ENCODE results near the gene NDUFB7.
"Not testable (repeated sequence)": the region's sequence is repeated elsewhere in the genome, so short reads cannot be mapped to it uniquely, and the experiment has no call there.

The NDUFB7 gene

DNA sequence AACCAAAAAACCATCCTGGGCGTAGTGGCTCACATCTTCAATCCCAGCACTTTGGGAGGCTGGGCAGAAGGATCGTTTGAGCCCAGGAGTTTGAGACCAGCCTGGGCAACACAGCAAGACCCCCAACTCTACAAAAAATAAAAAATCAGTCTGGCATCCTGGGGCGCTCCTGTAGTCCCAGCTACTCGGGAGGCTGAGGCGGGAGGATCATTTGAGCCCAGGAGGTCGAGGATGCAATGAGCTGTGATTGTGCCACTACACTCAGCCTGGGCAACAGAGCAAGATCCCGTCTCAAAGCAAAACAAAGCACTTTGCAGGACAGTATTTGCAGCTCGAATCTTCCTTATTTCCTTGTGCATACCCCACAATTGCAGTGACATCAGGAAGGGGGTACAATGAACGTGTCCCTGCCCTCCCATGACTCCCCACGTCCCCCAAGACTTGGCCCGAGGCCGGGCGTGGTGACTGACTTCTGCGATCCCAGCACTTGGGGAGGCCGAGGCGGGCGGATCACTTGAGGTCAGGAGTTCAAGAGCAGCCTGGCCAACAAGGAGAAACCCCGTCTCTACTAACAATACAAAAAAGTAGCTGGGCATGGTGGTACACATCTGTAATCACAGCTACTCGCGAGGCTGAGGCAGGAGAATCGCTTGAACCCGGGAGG, 870 bp downstream of the NDUFB7 start:
- FAIRE-seq = no peak

DNA sequence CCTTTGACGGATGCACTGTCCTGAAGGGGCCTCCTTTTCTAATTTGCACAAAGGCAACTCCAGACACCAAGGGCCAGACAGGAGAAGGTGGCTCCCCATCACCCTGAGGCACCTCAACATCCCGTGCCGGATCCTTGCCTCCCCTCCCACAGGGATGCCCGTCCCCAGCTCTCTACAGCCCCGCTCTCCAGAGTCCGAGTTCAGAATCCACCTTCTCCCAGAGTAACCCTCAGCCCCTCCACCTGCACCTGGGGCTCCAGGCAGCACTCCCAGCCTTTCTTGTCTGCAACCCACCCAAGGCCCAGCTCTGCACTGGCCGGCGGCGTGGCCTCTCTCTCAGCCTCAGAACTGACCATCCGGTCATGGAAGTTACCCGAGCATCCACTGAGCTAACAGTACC, 4.8 kb downstream of the NDUFB7 start:
- FAIRE-seq = no peak

DNA sequence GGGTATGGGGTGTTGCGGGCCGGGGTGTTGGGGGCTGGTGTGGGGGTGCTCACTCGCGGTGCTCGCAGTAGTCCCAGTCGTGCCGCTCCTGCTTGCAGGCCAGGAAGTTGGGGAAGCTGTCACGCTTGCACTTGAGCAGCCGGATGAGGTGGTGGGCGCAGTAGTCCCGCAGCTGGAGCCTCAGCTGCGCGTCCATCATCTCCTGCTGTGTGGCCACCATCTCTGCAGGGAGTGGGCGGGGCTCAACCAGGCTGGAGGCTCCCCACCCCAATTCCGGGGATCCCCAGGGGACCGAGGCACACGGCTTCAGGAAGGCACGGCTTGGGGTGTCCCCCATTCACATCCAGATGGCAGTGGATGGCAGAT, 5.2 kb downstream of the NDUFB7 start:
- no peak for FAIRE-seq

DNA sequence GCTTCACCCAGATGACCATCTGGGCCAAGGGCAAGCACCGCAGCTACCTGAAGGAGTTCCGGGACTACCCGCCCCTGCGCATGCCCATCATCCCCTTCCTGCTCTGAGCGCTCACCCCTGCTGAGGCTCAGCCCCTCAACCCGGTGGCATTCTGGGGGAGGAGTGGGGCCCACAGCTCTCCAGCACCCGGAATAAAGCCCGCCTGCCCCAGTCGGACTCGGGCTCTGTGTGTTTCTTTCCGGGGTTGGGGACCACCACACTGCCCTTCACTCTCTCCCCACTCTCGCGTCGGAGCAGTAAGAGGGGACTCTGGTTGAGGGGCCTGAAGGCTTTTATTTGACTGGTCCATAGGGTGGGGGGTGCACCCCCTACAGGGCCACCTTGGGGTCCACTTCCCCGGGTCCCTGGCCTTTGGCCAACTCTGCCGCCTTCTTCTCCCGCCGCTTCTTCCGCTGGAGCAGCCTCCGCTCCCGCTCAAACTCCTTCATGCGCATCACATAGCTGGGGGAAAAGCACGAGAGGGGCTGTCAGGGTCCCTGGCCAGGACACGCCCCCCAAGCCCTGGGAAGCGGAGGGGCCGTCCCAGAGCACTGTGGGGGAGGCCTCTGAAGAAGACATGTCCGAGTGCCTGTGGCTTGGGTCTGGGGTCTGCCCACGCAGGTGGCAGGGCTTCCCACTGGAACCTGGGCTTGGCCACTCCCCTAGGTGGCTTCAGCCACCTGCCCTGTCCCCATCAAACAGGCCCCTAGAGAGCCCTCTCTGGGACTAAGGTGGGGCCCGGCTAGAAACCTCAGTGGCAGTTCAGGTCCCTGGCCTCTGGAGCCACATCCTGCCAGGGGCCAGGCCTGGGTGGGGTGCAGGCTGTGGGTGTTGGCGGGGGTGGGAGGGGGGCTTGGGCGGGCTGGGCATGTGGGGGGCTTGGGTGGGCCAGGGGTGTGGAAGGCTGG, 5.8 kb downstream of the NDUFB7 start:
- FAIRE-seq = no peak

DNA sequence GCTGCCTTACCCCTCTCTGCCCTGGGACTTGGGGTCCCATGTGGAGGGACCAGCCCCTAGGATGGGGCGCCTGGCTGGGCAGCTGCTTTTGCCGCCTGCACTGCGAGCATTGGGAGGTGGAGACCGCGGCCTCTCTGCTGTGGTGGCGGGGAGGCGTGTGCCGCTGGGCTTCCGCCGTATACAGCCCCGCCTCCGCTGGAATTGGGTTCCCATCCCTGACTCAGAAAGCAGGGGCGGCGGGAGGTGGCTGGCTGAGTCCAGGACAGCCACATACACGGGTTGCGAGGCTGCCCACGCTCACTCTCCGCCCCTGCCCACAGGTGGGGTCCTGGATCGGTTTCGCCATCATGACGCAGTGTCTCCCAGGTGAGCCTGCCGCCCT, 6.6 kb downstream of the NDUFB7 start:
- FAIRE-seq = no peak

DNA sequence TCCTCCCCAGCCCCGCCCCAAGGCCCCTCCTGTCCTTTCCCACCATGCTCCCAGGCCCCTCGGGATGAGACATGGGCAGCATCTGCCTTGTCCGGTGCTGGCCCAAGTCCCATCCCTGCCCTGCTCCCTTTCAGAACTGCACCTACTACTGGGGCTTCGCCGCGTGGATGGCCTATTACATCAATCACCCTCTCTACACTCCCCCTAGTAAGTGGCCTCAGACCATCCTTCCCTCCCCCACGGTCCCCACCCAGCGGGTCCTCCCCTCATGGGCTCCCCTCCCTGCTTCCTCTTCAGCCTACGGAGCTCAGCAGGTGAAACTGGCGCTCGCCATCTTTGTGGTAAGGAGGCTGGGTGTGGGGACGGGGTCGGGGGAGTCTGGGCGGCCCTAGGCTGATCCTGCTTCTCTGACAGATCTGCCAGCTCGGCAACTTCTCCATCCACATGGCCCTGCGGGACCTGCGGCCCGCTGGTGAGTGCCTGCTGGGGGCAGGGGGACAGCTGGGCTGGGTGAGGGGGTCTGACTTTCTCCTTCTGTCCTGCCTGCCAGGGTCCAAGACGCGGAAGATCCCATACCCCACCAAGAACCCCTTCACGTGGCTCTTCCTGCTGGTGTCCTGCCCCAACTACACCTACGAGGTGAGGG, 7.1 kb downstream of the NDUFB7 start:
- FAIRE-seq = not testable (repeated sequence)

DNA sequence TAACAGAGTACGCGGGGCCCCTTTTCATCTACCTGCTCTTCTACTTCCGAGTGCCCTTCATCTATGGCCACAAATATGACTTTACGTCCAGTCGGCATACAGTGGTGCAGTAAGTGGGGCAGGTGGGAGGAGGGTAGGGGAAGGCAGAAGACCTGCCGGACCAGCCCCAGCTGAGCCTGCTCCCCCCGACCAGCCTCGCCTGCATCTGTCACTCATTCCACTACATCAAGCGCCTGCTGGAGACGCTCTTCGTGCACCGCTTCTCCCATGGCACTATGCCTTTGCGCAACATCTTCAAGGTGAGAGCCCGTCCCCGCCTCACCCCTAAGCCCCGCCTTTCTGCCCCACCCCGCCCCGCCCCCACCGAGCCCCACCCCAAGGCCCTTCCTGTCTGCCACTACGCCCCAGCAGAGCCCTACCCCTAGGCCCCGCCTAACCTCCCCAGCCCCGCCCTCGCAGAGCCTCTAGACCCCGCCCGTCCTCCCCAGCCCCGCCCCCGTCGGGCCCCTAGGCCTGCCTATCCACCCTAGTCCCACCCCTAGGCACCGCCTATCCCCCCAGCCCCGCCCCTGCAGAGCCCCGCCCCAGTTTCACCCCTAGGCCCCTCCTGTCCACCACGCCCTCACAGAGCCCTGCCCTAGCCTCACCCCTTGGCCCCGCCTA, 7.7 kb downstream of the NDUFB7 start:
- FAIRE-seq = no peak

DNA sequence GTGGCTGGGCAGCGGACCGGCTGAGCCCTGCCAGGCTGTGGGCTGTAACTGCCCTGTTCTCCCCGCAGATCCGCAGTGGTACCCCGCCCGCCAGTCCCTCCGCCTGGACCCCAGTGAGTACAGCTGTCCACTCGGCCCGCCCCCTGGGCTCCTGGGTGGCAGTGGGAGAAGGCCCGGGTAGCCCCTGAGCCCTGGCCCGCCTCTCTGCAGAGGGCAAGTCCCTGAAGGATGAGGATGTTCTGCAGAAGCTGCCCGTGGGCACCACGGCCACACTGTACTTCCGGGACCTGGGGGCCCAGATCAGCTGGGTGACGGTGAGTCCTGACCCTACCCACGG, 8.3 kb downstream of the NDUFB7 start:
- no peak for FAIRE-seq

DNA sequence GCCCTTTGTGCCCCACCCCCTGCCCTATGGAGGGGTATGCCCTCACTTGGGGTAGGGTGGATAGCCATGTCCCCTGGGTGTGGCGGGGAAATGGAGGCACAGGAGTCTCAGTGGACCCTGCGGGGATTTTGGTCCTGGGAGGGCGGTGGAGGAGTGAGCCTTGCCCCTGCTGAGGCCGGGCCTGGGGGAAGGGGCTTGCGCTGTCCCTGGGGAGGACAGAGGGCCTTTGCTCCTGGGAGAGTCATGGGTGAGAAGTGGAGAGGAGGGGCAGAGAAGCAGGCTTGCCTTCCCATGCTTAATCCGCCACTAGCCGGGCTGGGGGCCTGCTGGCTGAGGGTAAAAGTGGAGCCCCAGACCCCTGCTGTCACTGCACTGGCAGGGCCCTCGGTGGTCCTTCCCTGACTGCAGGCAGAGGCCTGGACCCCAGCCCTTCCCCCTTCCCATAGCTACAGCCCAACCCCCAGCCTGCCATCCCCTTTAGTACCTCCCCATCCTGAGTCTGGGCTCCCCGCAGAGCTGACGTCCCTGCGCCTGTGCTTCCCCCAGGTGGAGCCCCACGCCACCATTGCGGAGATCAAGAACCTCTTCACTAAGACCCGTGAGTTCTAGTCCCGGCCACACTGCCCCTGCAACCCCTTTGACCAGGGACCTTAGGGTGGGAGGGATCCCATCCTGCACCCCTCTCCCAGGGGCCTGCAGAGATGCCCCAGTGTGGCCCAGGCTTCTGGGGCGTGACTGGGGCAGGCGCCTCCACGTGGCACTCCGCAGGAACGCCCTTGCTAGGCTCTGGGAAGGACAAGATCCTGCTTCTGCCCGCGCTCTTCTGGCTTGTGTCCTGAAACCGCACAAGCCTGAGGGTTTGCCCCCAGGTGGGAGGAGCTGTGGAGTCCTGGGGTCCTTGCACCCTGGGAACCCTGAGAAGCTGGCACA, 8.9 kb downstream of the NDUFB7 start:
- no peak for FAIRE-seq

DNA sequence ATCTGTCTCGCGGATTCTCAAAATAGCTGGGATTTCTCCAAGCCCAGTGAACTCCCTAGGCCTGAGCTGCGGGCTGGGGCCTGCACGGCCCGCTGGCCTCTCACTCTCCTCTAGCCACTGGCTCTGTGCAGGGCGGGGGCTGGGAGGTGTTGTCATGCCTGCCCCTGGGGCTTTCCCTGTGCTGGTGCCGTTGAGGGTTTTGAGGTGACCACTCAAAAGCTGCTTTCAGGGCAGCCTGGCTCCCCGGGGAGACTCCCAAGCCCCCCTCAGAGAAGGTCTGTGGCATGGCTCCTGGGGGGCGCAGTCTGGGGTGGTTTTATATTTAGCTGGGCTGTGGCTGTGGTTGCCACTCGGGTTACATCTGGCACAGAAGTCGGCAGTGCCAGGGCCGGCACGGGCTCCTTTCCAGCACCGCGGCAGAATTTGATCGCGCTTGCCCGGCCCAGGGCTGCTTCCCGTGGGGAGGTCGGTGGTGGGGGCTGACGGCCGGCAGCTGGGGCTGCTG, 10.0 kb downstream of the NDUFB7 start:
- FAIRE-seq = no peak

DNA sequence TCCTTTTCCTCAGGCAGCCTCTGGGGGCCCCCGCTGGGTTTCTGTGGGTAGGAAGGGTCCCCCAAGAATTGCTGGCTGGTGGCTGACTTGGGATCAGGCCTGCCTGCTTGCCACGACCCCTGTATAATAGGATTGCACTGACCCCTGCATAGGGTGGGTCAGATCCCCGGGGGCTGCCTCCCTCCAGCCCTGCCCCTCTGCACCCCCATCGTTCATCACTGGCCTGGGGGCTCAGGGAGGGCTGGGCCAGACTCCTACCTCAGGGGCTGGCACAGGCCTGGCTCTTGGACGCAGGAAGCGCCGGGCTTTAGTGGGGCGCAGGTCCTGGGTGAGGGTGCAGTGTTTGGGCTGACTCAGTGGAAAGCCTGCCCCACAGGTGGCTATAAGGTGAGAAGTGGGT, 10.6 kb downstream of the NDUFB7 start:
- no peak for FAIRE-seq

DNA sequence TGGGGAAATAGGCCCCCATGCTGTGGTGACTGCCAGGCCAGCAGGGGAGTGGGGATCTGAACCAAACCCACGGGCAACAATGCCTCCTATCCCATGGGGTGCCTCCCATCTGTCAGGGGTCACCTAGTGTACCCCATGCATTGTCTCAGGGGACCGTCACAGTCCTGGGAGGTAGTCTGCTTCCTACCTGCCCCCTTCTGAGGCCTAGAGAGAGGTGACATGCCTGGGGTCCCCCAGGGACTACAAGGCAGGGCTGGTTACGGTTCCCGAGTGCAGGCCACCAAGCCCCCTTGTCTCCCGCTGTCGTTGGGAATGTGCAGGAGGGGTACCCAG, 11.1 kb downstream of the NDUFB7 start:
- no peak for FAIRE-seq

DNA sequence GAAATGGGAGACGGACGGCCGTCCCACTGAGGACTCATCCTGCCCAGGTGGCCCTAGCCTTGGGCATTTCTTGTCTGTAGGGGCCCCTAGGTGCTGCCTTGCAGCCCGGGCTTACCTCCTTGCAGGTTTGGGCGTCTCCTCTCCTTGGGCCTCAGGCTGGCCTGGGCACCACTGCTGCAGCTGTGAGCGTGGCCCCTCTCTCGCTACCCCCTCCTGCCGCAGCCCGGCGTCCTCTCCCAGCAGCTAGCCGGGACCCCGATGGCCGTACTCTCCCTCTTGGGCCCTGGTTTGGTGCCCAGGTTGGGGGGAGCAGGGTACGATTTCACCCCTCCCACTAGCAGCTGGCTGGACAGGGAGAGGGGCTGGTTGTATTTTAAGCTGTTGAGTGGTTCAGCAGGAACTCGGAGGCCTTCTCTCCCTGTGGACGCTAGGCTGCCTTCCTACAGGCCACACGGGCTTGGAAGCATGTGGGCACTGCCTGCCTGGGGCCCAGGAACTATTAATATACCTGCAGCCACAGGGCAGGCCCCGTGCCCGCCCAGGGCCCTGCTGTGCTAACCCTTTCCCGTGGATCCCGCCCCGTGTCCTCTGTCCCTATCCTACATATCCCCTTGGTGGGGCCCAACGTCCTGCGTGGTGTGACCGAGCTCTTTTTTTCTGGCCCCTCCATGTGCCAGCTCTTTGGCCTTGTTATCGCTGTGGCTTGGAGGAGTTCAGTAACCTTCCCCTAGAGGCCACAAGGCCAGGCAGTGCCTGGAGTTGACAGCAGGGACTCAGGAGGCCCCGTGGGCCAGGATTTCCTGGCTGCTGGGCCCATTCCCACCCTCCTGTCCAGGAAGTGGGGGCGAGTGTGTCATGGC, 11.7 kb downstream of the NDUFB7 start:
- FAIRE-seq = no peak

DNA sequence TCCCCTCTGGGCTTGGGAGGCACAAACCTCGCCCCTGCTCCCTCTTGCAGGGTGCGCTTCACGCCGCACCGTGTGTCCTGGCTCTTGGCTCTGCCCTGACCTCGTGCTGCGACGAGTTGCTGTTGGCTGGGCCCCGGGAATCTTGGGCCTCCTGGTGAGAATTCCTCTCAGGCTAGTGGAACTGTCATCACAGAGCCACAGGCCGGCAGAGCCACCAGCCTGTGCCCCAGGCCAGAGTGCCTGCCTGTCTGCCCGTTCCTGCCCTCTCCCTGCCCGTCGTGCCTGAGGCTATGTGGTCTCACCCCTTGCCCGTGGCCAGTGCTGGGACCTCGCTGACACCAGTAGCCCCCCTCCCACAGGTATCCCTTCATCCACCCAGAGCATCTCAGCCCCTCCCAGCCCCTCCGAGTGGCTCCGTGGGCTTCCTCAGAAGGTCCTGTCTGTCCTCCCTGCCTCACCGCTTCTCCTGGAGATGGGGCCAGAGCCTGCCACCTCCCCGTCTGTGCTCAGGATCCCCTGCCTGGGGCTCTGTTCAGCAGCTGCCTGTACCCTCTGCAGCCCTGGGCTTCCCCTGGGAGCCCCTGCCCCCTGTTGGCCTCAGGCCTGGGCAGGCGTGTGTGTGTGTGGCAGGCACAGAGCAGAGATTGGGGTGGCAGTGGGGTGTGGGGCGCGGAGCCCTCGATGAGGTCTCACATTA, 13.3 kb downstream of the NDUFB7 start:
- FAIRE-seq = no peak

DNA sequence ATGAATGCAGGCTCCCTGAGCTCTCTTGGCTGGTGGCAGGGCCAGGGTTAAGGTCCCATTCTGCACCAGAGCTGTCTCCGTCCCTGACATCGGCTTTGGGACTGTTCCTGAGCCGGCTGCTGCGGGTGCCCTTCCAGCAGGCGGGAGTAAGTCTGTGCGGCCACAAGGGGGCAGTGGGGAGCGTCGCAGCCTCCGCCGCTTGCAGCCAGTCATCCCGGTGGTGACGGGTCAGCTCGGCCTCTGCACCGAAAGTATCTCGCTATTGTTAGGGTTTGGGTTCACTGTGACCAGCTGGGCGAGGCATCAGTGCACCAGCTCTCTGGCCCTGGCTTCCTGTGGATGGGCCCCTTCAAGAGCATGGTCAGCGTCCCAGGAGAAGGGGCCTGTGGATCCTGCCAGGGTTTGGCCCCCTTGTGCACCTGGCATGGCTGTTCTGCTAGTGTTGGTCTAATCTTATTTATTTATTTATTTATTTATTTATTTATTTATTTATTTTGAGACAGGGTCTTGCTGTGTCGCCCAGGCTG, 15.1 kb downstream of the NDUFB7 start:
- FAIRE-seq = no peak

DNA sequence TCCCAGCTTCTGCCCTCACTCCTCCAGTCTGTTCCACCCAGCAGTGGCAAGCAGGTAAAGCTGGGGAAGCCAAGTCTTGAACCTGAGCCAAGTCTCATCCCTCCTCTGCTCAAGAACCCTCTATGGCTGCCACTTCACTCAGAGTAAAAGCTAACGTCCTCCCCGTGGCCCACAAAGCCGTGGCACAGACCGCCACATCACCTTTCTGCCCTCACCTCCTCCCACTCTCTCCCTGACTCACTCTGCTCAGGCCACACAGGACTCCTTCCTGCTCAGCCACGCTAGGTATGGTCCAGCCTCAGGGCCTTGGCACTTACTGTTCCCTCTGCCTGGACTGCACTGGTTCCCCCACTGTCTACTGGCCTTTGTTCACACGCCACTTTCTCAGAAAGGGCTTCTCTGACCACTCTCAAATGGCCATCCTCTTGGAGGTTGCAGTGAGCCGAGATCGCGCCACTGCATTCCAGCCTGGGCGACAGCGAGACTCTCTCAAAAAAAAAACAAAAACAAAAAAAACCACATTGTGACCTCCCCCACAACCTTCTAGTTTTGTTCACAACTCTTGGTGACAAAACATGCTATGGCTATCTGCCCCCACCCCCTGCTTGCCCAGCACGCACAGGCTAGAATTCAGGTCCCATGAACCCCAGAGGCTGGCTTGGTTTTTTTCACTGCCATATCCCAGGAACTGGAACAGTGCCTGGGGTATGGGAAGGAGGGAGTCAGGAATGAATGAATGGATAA, 15.8 kb downstream of the NDUFB7 start:
- FAIRE-seq = no peak

DNA sequence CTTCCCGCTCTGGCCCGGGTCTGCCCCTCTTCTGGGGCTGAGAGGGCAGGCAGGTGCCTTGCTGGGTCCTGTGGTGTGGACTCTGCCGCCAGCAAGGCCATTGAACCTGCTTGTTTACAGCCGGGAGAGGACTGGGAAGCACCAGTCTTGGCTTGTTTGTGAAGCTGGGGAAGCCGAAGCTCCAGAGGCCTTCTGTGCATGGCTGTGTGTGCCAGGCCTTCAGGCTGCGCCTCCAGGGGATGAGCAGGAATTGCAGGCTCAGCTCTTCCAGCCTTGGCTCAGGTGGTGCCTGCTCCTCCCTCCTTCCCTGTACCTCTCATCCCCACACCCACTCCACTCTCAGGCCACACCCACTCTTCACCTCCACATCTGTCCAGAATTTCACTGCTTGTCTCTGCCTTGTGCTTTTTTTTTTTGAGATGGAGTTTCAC, 17.5 kb downstream of the NDUFB7 start:
- FAIRE-seq = no peak

DNA sequence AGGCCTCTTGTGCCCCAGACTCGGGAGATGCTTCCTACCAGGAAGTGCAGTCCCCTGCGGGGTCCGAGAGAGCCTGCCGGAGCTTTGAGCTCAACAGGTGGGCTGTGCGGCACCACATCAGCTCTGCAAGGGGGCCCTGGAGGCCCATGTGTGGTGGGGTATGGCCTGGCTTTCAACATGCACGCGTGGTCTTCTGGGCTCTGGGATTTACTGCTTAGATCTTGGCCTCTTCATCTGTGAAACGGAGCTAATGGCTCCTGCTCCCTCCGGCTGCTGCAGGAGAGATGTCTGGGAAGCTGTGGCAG, 18.0 kb downstream of the NDUFB7 start:
- no peak for FAIRE-seq

DNA sequence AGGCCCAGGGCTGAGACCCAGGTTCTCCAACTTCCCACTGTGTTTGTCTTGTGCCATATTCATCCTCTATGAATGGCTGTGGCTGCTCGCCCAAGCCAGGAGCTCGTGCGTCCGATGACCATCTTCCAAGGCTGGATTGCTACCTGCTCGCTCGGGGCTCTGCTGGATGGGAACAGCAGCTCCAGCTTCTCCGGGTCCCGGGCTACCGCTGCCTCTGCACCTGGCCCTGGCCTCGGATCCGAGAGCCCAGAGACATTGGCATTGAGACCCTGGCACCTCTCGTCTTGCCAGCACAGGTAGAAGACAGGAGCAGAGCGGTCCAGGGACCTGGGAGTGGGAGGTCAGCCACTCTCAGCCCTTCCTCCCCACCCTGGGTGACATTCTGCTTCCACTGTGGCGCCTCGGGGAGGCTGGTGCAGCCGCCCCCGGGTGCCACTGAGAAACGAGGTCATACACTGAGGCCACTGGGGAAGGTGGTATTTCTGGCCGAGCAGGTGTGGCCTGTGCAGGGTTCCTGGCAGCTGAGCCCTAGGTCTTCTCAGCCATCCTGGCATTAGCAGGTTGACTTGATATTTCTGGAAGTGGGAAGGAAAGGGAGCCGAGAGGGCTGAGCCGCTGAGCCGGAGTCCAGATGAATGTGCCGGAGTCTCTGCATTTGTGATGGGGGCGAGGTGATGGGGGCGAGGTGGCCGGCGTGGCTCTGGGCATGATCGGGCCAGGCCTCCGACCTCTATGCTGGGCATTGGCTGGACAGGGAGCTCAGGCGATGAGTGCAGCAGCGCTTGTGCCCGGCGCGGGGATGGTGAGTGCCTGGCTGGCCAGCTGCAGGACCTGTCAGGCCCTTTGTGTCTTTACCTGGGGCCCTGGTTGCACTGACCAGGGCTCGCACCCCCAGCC, 18.6 kb downstream of the NDUFB7 start:
- no peak for FAIRE-seq

All from islet of Langerhans (tissue), 1 donor.